Neural crest cell (in vitro differentiated cells): ENCODE measurements around the gene FICD. TPM values are rescaled to one million over a fixed set of nuclear protein-coding genes. Genes with fewer than 3 reads are reported as not detected.
A peak's percentile ranks its signal among the peaks of the same experiment; 100 is the strongest.

Experiments used
- DNase-seq: peaks from one replicate; pipeline ENCODE4 v3.0.0; 2021; ENCODE audit warnings: low read depth, mixed read lengths, low spot score
- H3K27ac Mint-ChIP-seq: one replicate; pipeline ENCODE4 v1.8.0; 2021; ENCODE audit warnings: mild to moderate bottlenecking, mixed read lengths; ENCODE audit not compliant: unreplicated experiment
- H3K27me3 Mint-ChIP-seq: 2 replicates; pipeline ENCODE4 v1.8.0; 2021; ENCODE audit warnings: low read depth, mild to moderate bottlenecking, mixed read lengths
- H3K36me3 Mint-ChIP-seq: 2 replicates; pipeline ENCODE4 v1.8.0; 2021; ENCODE audit warnings: low read depth, mild to moderate bottlenecking, mixed read lengths
- H3K4me1 Mint-ChIP-seq: 2 replicates; pipeline ENCODE4 v1.8.0; 2021; ENCODE audit warnings: mixed read lengths
- H3K4me3 Mint-ChIP-seq: one replicate; pipeline ENCODE4 v1.8.0; 2021; ENCODE audit warnings: mild to moderate bottlenecking, mixed read lengths
- H3K9me3 Mint-ChIP-seq: 2 replicates; pipeline ENCODE4 v1.8.0; 2021; ENCODE audit warnings: mixed read lengths
- total RNA-seq: library from RNA; stranded (reverse); gene quantifications from 2 replicates; pipeline ENCODE4 v1.2.1, GENCODE V29; 2021
- TF ChIP-seq, protein P1 (sequence below): fragments of 200-600 bp; sonication (generic); conservative IDR thresholded peaks from 2 replicates; pipeline ENCODE4 v1.5.0; 2021; ENCODE audit warnings: antibody characterized with exemption, mild to moderate bottlenecking

FICD gene
- total RNA-seq, 1 donor from 2014 or later = 2.9 TPM

DNA sequence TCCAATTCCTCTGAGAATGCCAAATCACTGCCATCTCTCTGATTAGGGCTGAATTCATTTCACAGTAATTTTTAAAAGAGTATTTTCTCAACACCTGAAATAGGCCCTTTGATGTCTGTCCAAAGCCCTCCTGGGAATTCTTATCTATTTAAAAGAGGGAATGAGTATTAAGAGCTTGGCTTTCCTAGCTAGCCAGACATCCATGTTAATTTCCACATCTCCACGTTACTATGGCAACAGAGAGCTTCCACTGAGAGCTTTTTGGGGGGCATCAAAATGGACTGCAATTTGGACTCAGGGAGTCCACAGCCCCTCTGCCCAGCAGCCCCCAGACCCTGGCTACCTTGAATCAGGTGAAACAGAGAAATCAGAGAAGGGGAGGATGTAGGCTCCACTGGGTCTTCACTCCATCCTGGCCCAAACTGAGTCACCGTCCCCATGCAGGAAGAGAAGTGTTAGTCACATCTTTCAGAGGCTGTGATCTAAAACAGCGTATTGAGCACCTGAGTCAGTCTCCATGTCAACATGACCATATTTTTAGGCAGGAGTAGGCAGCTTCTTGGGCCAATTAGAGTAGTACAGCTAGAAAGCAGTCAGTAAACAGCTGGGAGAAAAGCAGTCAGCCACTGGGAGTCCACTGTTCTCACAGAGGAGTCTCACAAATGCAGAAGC is 7.0 kb upstream of the FICD start:
- Mint-ChIP-seq H3K27me3 (peaks cover 38% of the 10 kb centered on the region), H3K9me3 (peaks cover 4% of the 10 kb centered on the region), H3K4me1 (peaks cover 6% of the 10 kb centered on the region), H3K4me3 (no peak overlapping the region), H3K36me3 (no peaks in the 10 kb centered on the region), H3K27ac (no peak overlapping the region)
- TF ChIP-seq, protein P1, sequence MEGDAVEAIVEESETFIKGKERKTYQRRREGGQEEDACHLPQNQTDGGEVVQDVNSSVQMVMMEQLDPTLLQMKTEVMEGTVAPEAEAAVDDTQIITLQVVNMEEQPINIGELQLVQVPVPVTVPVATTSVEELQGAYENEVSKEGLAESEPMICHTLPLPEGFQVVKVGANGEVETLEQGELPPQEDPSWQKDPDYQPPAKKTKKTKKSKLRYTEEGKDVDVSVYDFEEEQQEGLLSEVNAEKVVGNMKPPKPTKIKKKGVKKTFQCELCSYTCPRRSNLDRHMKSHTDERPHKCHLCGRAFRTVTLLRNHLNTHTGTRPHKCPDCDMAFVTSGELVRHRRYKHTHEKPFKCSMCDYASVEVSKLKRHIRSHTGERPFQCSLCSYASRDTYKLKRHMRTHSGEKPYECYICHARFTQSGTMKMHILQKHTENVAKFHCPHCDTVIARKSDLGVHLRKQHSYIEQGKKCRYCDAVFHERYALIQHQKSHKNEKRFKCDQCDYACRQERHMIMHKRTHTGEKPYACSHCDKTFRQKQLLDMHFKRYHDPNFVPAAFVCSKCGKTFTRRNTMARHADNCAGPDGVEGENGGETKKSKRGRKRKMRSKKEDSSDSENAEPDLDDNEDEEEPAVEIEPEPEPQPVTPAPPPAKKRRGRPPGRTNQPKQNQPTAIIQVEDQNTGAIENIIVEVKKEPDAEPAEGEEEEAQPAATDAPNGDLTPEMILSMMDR = no peak
- no peak for DNase-seq

- H3K27ac Mint-ChIP-seq = no peak overlapping the region
- TF ChIP-seq, protein P1 = no peak
- H3K4me1 Mint-ChIP-seq = peaks cover 9% of the 10 kb centered on the region
- no peaks in the 10 kb centered on the region for H3K9me3 Mint-ChIP-seq
- no peaks in the 10 kb centered on the region for H3K36me3 Mint-ChIP-seq
- DNase-seq = no peak
- H3K4me3 Mint-ChIP-seq = no peak overlapping the region
- peaks cover 33% of the 10 kb centered on the region for H3K27me3 Mint-ChIP-seq
These were observed 5.3 kb upstream of the FICD start for GRCh38 chr12:108509806-108510205.

DNA sequence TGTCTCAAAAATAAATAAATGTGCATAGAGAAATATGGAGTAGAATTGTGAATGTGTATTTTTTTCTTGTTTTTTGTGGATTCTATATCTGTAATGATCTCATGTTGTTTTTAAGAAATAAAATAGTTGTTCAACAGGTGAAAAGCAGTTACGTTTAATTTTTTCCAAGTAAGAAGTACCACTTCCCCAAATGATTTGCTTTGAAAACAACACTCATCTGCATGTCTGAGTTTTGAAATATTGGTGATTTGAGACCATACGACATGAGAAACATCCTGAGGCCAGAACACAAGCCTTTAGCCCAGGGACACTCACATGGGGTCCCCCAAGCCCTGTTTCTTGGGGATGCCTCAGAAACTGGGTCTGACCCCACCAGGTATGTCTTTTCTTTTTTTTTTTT is 4.2 kb upstream of the FICD start:
- Mint-ChIP-seq H3K4me3 (no peak overlapping the region), H3K9me3 (no peaks in the 10 kb centered on the region), H3K36me3 (no peaks in the 10 kb centered on the region), H3K4me1 (peaks cover 15% of the 10 kb centered on the region), H3K27ac (no peak overlapping the region), H3K27me3 (peaks cover 34% of the 10 kb centered on the region)
- no peak for DNase-seq
- TF ChIP-seq, protein P1 = no peak

DNA sequence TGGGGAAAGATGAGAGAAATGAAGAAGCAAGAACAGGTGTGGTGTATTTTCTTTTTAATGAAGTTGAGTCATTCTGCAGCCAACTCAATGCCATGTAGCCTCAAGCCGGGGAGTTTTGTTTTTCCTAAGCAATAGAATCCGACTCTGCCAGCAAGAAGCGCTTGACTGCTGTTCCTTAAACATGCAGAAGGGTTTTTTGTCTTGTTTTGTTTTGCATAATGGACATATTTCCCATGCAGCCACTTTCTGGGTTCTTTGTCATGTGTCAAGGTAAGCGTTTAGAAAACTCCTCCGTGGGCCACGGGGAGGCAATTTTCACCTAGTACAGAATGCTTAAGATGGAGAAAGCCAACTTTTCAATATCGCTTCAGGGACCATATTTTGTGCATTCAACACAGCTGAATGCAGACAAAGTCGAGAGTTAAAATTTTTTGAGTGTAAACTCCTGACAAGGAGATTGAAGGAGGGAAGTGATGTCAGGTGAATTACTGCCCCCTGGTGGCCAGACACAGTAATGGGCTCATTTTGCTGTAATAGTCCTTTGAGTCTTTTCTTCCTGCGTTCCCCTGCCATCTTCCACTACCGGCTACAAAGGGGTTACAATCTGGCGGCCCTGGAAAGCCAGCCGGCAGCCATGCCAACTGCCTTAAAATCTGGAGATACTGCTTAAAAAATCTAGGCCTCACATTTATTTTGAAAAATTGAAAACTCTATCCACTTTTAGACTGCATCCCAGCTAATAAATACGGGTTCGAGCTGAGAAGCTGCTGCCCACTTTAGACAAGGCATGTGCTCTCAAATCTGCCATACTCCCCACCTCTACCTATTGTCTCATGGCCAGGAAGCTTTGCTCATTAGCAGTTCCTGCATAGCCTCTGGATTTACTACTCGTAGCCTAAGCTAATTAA is 3.2 kb upstream of the FICD start:
- peak; percentile 73 for DNase-seq
- H3K4me1 Mint-ChIP-seq = peaks cover 25% of the 10 kb centered on the region
- H3K9me3 Mint-ChIP-seq = no peaks in the 10 kb centered on the region
- no peaks in the 10 kb centered on the region for H3K36me3 Mint-ChIP-seq
- H3K4me3 Mint-ChIP-seq = peak overlapping the region; percentile 85
- TF ChIP-seq, protein P1 = peak; percentile 98
- no peak overlapping the region for H3K27ac Mint-ChIP-seq
- H3K27me3 Mint-ChIP-seq = peaks cover 35% of the 10 kb centered on the region

DNA sequence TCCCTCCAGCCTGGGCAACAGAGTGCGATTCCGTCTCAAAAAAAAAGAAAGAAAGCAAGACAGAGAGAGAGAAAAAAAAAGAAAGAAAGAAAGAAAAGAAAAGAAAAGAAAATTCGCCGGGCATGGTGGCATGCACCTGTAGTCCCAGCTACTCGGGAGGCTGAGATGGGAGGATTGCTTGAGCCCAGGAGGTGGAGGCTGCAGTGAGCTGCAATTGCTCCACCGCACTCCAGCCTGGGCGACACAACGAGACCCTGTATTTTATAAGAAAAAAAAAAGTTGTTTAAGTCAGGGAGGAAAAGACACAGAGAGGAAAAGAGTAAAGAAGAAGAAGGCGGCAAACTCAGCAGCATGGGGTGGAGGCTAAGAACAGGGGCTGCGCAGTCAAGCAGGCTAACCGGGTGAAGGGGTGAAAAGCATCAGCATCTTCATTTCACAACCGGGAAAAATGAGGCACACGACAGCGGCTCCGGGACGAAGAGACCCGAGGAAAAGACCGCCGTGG is 557 bp upstream of the FICD start:
- Mint-ChIP-seq H3K27me3 (peaks cover 19% of the 10 kb centered on the region), H3K4me3 (peak overlapping the region; percentile 96), H3K27ac (no peak overlapping the region), H3K4me1 (peaks cover 26% of the 10 kb centered on the region), H3K36me3 (peaks cover 5% of the 10 kb centered on the region), H3K9me3 (no peaks in the 10 kb centered on the region)
- TF ChIP-seq, protein P1 = no peak
- no peak for DNase-seq
